B cell (primary cell): ENCODE measurements around the gene RWDD4. TPM values are rescaled to one million over a fixed set of nuclear protein-coding genes. Genes with fewer than 3 reads are reported as not detected.

Experiments
- ATAC-seq: fragments of 200-7000 bp; cut with Tn5 transposase; one replicate; pipeline ENCODE4 v1.10.0; 2021; ENCODE audit warnings: low read depth, mild to moderate bottlenecking, moderate number of reproducible peaks, moderate library complexity
- CTCF ChIA-PET: fragments of 350-600 bp; sonication (Branson Sonifier 250); formaldehyde crosslinking; loops from one replicate; lab custom pipeline; 2021; ENCODE audit warnings: antibody characterized with exemption, inconsistent platforms; lab: Charles Lee
- POLR2A ChIA-PET: fragments of 350-600 bp; sonication (Branson Sonifier 250); formaldehyde crosslinking; loops from one replicate; lab custom pipeline; 2021; ENCODE audit warnings: antibody characterized with exemption; lab: Charles Lee
- DNase-seq: peaks from one replicate; pipeline ENCODE4 v3.0.0; 2013
- H2AFZ ChIP-seq: 2 replicates; pipeline ENCODE4 v1.6.1; 2012; ENCODE audit warnings: mild to moderate bottlenecking, low read depth, low read length; ENCODE audit not compliant: insufficient read depth, poor library complexity, severe bottlenecking
- H3K27ac ChIP-seq, 2 donors: 1 replicate in 1 of 2; 2 replicates in 1 of 2; pipeline ENCODE4 v1.5.1; 2012 to 2013; ENCODE audit warnings: low read length in 2 of 2, mild to moderate bottlenecking in 2 of 2, moderate library complexity in 1 of 2
- H3K27me3 ChIP-seq, 4 experiments: fragments of 200-600 bp in 1 of 4; sonication (generic) in 1 of 4; replicated peaks in 1 of 4; 1 replicate in 2 of 4; 2 replicates in 2 of 4; pipeline versions ENCODE4 v1.6.1 to v1.7.0; 2013 to 2016; ENCODE audit warnings: low read length in 3 of 4, mild to moderate bottlenecking in 2 of 4, mixed read lengths in 1 of 4, moderate library complexity in 1 of 4; ENCODE audit not compliant: insufficient read depth in 4 of 4, control insufficient read depth in 3 of 4; ENCODE audit errors: control extremely low read depth in 1 of 4
- H3K36me3 ChIP-seq, 2 experiments: replicated peaks in 1 of 2; 1 replicate in 1 of 2; 2 replicates in 1 of 2; pipeline versions ENCODE4 v1.6.1 to v1.7.1; 2013; ENCODE audit warnings: low read length in 1 of 2; ENCODE audit not compliant: insufficient read depth in 2 of 2, control insufficient read depth in 1 of 2; ENCODE audit errors: control extremely low read depth in 1 of 2, extremely low read depth in 1 of 2
- H3K4me1 ChIP-seq, 2 donors: fragments of 200-600 bp in 1 of 2; sonication (generic) in 1 of 2; 1 replicate in 1 of 2; 2 replicates in 1 of 2; pipeline versions ENCODE4 v1.5.1 to v1.6.1; 2013 to 2017; ENCODE audit warnings: low read length in 2 of 2; ENCODE audit not compliant: control insufficient read depth in 2 of 2, insufficient read depth in 2 of 2
- H3K4me2 ChIP-seq: replicated peaks from 2 replicates; pipeline ENCODE3; 2012; ENCODE audit warnings: mild to moderate bottlenecking, low read depth, low read length; ENCODE audit not compliant: poor library complexity, severe bottlenecking
- H3K4me3 ChIP-seq, 5 experiments: fragments of 200-600 bp in 1 of 5; sonication (generic) in 1 of 5; 1 replicate in 3 of 5; 2 replicates in 2 of 5; pipeline versions ENCODE4 v1.5.1 to v1.7.0; 2011 to 2016; ENCODE audit warnings: low read length in 4 of 5, mild to moderate bottlenecking in 4 of 5, low read depth in 2 of 5, control low read depth in 1 of 5, moderate library complexity in 1 of 5; ENCODE audit not compliant: insufficient read depth in 1 of 5; ENCODE audit errors: control extremely low read depth in 1 of 5, extremely low read depth in 1 of 5
- H3K79me2 ChIP-seq: fragments of 200-600 bp; sonication (generic); one replicate; pipeline ENCODE4 v1.6.0; 2016; ENCODE audit warnings: low read length; ENCODE audit not compliant: control insufficient read depth, insufficient read depth
- H3K9ac ChIP-seq: fragments of 200-600 bp; sonication (generic); 2 replicates; pipeline ENCODE4 v1.6.1; 2017; ENCODE audit warnings: mild to moderate bottlenecking, low read length, moderate library complexity
- H3K9me3 ChIP-seq, 3 donors: one replicate each; pipeline versions ENCODE4 v1.6.1 to v1.7.1; 2013; ENCODE audit warnings: low read length in 2 of 3; ENCODE audit not compliant: control insufficient read depth in 2 of 3, insufficient read depth in 1 of 3; ENCODE audit errors: control extremely low read depth in 1 of 3
- H4K20me1 ChIP-seq: 2 replicates; pipeline ENCODE4 v1.6.0; 2012; ENCODE audit warnings: mild to moderate bottlenecking, low read length; ENCODE audit not compliant: insufficient read depth, control insufficient read depth, poor library complexity, severe bottlenecking
- H3K27ac Mint-ChIP-seq: one replicate; pipeline ENCODE4 v1.8.0; 2021; ENCODE audit warnings: mixed read lengths
- H3K27me3 Mint-ChIP-seq: one replicate; pipeline ENCODE4 v1.8.0; 2021; ENCODE audit warnings: mixed read lengths
- H3K4me1 Mint-ChIP-seq: one replicate; pipeline ENCODE4 v1.8.0; 2021; ENCODE audit warnings: mixed read lengths
- H3K4me3 Mint-ChIP-seq: one replicate; pipeline ENCODE4 v1.8.0; 2021; ENCODE audit warnings: mixed read lengths
- H3K9me3 Mint-ChIP-seq: one replicate; pipeline ENCODE4 v1.8.0; 2022; ENCODE audit warnings: mixed read lengths; ENCODE audit not compliant: insufficient read depth
- CTCF ChIP-seq: fragments of 200-600 bp; IDR thresholded peaks from one replicate; pipeline ENCODE4 v1.8.0; 2022; ENCODE audit warnings: antibody characterized with exemption, mild to moderate bottlenecking
- EZH2 ChIP-seq: IDR thresholded peaks from 2 replicates; pipeline ENCODE4 v1.6.1; 2012; ENCODE audit warnings: borderline replicate concordance, low read depth, mild to moderate bottlenecking, moderate library complexity, low read length; ENCODE audit not compliant: insufficient read depth, poor library complexity, severe bottlenecking
- WGBS: methylation state at CpG from one replicate; pipeline ENCODE4 v1.1.5; 2013; ENCODE audit warnings: missing lambda C conversion rate; ENCODE audit not compliant: insufficient coverage; 5-methylcytosine and 5-hydroxymethylcytosine counted together
- intact Hi-C: fragments of 100-400 bp; cut with micrococcal nuclease; formaldehyde crosslinking; loops from one replicate; pipeline ENCODE4 v1.10.0; 2022
- polyA plus RNA-seq: library from polyadenylated mRNA; depleted of rRNA; stranded (reverse); fragments of >200 nt; gene quantifications from 2 replicates; pipeline ENCODE4 v1.2.3, GENCODE V29; 2012
- total RNA-seq, 2 donors: library from RNA; stranded (reverse); fragments of 120-200 nt in 1 of 2; gene quantifications; 1 replicate in 1 of 2; 2 replicates in 1 of 2; pipeline versions ENCODE4 v1.2.3 to v1.2.4, GENCODE V29; 2013 to 2022

The RWDD4 gene
- total and polyA plus RNA-seq, 2 donors (not counting 1 experiment from before 2014, with no cell fraction given) = 3.0 to 16.3 TPM

GRCh38 chr4:183636923-183637322 lies 22.1 kb downstream of the RWDD4 start:
- Histone ChIP-seq H3K27me3 (no peaks in the 10 kb centered on the region), H3K4me3 (no peak overlapping the region), H3K36me3 (peaks cover 0 to 2% of the 10 kb centered on the region in 2 experiments), H3K27ac (no peak overlapping the region), H3K9me3 (no peaks in the 10 kb centered on the region), H3K4me2 (no peak overlapping the region), H2AFZ (no peak overlapping the region), H3K79me2 (no peaks in the 10 kb centered on the region), H4K20me1 (no peaks in the 10 kb centered on the region), H3K4me1 (no peaks in the 10 kb centered on the region), H3K9ac (no peak overlapping the region)
- Mint-ChIP-seq H3K4me3 (no peak overlapping the region), H3K27me3 (no peaks in the 10 kb centered on the region), H3K9me3 (no peaks in the 10 kb centered on the region), H3K27ac (no peak overlapping the region), H3K4me1 (no peaks in the 10 kb centered on the region)
- DNase-seq = no peak
- intact Hi-C loops = no loop called here
- TF ChIP-seq CTCF (no peak), EZH2 (no peak)
- ATAC-seq = no peak
- 78% methylated on average over 1 of the region's 5 CpGs for WGBS
- CTCF ChIA-PET = interaction anchor here (0.5 kb wide), 1 partner anchor 119 kb away, joined by 3 read pairs; no protein-coding TSS in a partner anchor
- POLR2A ChIA-PET = no interaction called here

GRCh38 chr4:183636503-183636902 lies 22.5 kb downstream of the RWDD4 start:
- Mint-ChIP-seq H3K27me3 (no peaks in the 10 kb centered on the region), H3K9me3 (no peaks in the 10 kb centered on the region), H3K27ac (no peak overlapping the region), H3K4me1 (no peaks in the 10 kb centered on the region), H3K4me3 (no peak overlapping the region)
- H2AFZ ChIP-seq = no peak overlapping the region
- H3K27ac ChIP-seq = no peak overlapping the region
- H3K4me2 ChIP-seq = no peak overlapping the region
- no peaks in the 10 kb centered on the region for H4K20me1 ChIP-seq
- H3K79me2 ChIP-seq = no peaks in the 10 kb centered on the region
- H3K27me3 ChIP-seq = no peaks in the 10 kb centered on the region
- TF ChIP-seq CTCF = no peak
- no peak for TF ChIP-seq EZH2
- intact Hi-C loops = no loop called here
- POLR2A ChIA-PET = no interaction called here
- DNase-seq = no peak
- CTCF ChIA-PET = no interaction called here
- H3K4me1 ChIP-seq = no peaks in the 10 kb centered on the region
- H3K36me3 ChIP-seq = peaks cover 0 to 2% of the 10 kb centered on the region in 2 experiments
- H3K9me3 ChIP-seq = no peaks in the 10 kb centered on the region
- H3K4me3 ChIP-seq = no peak overlapping the region
- ATAC-seq = no peak
- 98% methylated on average over 6 of the region's 8 CpGs for WGBS
- no peak overlapping the region for H3K9ac ChIP-seq
